Activated CD4-positive, alpha-beta T cell treated with anti-CD3 and anti-CD28 coated beads, Interleukin-2, amount 10 ng/mL, durations not matched to agents 7 days and 5 days (primary cell): Measurements from ENCODE around the gene SYNJ2. TPM values are rescaled to one million over a fixed set of nuclear protein-coding genes. Genes with fewer than 3 reads are reported as not detected.

Experiments used
- CTCF ChIA-PET: fragments of 350-600 bp; sonication (Branson Sonifier 250); formaldehyde crosslinking; loops from one replicate; lab custom pipeline; 2021; ENCODE audit warnings: antibody characterized with exemption; lab: Charles Lee
- POLR2A ChIA-PET: fragments of 350-600 bp; sonication (Branson Sonifier 250); formaldehyde crosslinking; loops from one replicate; lab custom pipeline; 2021; ENCODE audit warnings: antibody characterized with exemption; lab: Charles Lee
- DNase-seq: peaks from one replicate; pipeline ENCODE4 v3.0.0-alpha.2; 2020
- H3K27ac Mint-ChIP-seq: one replicate; pipeline ENCODE4 v1.8.0; 2021; ENCODE audit warnings: mild to moderate bottlenecking, moderate library complexity, mixed read lengths
- H3K27me3 Mint-ChIP-seq: one replicate; pipeline ENCODE4 v1.8.0; 2021; ENCODE audit warnings: mixed read lengths
- H3K36me3 Mint-ChIP-seq: one replicate; pipeline ENCODE4 v1.8.0; 2021; ENCODE audit warnings: low read depth, mixed read lengths
- H3K4me1 Mint-ChIP-seq: one replicate; pipeline ENCODE4 v1.8.0; 2021; ENCODE audit warnings: mixed read lengths
- H3K4me3 Mint-ChIP-seq: one replicate; pipeline ENCODE4 v1.8.0; 2021; ENCODE audit warnings: mild to moderate bottlenecking, moderate library complexity, mixed read lengths
- H3K9me3 Mint-ChIP-seq: one replicate; pipeline ENCODE4 v1.8.0; 2021; ENCODE audit warnings: mixed read lengths
- total RNA-seq, 2 experiments: library from RNA; stranded (reverse); gene quantifications; one replicate each; pipeline ENCODE4 v1.2.3, GENCODE V29; 2021

The SYNJ2 gene
- total RNA-seq, 2 experiments from 2014 or later: 35.8 to 39.0 TPM

DNA sequence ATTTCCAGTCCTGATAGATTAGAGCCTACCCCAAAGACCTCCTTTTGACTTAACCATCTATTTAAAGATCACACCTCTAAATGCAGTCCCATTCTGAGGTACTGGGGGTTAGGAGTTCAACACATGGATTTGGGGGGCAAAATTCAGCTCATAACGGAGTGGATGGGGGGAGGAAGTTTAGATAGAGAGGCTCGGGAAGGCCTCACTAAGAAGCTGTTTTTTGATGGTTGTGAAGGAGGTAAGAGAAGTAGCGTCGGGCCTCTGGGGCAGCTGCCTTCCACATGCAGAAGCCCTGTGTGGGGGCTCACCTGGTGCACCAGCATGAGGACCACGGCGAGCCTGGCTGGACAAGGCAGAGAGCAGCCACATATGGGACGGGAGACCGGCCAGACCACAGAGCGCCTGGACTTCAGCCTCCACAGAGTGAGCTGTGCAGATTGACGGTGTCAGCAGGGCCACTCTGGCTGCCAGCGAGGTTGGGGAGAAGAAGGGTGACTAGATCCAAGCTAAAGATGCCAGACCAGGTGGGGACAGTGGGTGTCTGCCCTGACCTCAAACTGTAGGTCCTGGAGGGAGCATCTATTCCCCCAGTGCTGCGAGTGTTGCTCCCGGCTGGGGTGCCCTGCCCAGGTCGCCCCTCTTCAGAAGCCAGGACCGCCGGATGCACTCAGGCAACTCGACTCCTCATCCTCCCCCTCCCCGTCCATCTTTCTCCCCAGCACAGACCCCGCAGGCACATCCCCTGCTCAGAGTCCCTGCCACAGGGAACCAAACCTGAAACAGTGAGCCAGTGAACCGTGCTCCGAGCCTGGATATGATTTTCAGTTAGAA lies 5.1 kb upstream of the SYNJ2 start:
- no peaks in the 10 kb centered on the region for H3K9me3 Mint-ChIP-seq
- H3K27ac Mint-ChIP-seq: no peak overlapping the region
- ChIA-PET CTCF (interaction anchor here (0.6 to 1.6 kb wide), 3 partner anchors 13 to 50 kb away, joined by 3 to 6 read pairs (median 3); no protein-coding TSS in a partner anchor), POLR2A (no interaction called here)
- peaks cover 16% of the 10 kb centered on the region for H3K27me3 Mint-ChIP-seq
- H3K4me3 Mint-ChIP-seq: no peak overlapping the region
- H3K36me3 Mint-ChIP-seq: no peaks in the 10 kb centered on the region
- H3K4me1 Mint-ChIP-seq: peaks cover 23% of the 10 kb centered on the region
- DNase-seq: no peak

DNA sequence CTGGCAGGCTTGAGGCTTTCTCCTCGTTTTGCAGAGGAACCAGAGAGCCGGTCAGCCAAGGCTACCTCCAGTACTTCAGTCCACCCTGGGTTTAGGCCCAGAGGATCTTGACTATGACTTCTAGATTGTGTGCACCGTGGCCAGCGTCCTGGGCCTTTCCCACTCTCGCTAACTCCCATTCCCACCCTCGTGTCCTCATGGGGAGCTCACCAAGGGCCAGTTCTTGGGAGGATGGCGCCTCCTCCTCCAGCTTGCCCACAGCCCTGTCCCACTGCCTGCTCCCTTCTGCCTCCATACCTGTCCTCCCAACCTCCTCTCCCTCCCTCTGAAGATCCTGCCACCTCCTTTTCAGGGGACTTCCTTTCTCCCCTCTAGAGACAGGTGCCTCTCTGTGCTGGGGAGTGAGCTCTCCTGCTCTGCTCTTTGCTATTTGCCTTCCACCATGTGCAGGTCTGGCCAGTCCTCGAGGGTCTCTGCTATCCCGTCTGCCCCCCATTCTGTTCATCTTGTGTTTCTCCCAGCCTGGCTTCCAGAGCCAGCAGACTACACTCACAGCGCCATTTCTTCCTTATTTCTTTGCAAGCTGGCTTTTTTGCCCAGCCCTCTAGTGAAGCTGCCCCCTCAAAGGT lies 4.4 kb upstream of the SYNJ2 start:
- no peak overlapping the region for H3K4me3 Mint-ChIP-seq
- CTCF ChIA-PET: interaction anchor here (1.6 kb wide), 1 partner anchor 14 kb away, joined by 6 read pairs; no protein-coding TSS in a partner anchor
- DNase-seq: no peak
- POLR2A ChIA-PET: no interaction called here
- H3K27ac Mint-ChIP-seq: no peak overlapping the region
- peaks cover 12% of the 10 kb centered on the region for H3K27me3 Mint-ChIP-seq
- H3K4me1 Mint-ChIP-seq: peaks cover 23% of the 10 kb centered on the region
- no peaks in the 10 kb centered on the region for H3K9me3 Mint-ChIP-seq
- H3K36me3 Mint-ChIP-seq: no peaks in the 10 kb centered on the region

DNA sequence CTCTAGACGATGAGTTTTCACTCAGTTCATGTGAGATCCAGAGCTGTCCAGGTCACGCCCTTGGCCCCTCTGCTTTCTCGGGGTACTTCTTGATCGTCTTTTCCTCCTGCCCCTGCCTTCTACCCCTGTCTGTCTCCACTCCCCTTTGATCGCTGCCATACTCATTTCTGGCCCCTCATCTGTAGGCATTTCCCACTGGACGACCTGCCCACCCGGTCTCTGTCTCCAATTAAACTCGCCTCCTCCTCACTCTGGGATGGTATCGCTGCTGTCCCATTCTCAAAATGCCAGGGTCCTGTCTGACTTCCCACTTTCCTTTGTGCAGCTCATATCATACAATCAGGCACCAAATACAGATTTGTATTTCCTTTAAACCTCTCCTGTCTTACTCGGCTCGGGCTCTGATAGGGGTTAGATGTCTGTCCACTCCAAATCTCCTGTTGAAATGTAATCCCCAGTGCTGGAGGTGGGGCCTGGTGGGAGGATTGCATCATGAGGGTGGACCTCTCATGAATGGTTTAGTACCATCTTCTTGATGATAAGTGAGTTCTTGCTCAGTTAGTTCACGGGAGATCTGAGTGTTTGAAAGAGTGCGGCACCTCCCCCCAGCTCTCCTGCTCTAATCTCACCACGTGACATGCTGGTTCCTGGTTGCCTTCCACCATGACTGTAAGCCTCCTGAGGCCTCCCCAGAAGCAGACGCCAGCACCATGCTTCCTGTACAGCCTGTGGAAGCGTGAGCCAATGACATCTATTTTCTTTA lies 3.5 kb upstream of the SYNJ2 start:
- POLR2A ChIA-PET: no interaction called here
- Mint-ChIP-seq H3K4me3 (no peak overlapping the region), H3K27ac (no peak overlapping the region), H3K4me1 (peaks cover 30% of the 10 kb centered on the region), H3K27me3 (peaks cover 12% of the 10 kb centered on the region), H3K36me3 (peaks cover 2% of the 10 kb centered on the region), H3K9me3 (no peaks in the 10 kb centered on the region)
- no peak for DNase-seq
- CTCF ChIA-PET: interaction anchor here (0.6 to 1.6 kb wide), 2 partner anchors 15 to 50 kb away, joined by 4 to 6 read pairs; no protein-coding TSS in a partner anchor

DNA sequence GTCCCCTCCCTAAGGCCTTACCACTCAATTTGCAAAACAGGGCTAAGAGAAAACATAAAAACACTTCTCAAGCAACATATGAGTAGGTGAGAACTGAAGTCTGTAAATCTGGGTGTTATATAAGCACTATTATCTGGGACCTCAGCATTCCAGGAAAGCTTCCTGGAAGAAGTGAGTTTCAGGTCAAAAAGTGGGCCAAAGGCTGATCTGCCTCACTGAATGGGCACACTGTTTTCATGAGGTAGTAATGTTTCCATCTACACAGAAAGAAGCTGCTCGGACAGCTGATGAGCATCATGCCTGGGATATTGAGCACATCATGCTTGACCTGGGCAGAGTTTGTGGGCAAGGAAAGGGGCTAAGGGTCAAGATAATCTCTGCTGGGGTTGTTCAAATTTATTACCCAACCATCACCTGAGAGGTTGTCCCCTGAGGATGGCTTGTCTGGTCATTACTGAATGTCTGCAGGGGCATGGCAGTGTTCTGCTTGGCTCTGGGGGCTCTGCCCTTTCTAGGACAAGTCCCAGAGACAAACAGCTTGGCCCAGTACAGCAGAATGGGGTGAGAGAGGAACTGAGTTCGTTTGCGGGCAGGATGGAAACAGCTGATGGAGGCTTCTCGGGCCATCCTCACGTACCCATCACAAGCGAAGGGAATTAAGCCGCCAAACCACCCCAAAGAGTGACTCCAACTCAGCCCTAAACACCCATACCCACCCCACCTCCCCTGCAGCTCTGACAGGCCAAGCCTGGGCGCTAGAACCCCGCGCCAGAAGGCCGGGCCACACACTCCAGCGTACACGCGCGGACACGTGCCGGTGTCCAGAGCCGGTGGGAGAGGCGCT lies 1.2 kb upstream of the SYNJ2 start:
- Mint-ChIP-seq H3K27me3 (peaks cover 12% of the 10 kb centered on the region), H3K27ac (peak overlapping the region; percentile 84), H3K4me3 (peak overlapping the region; percentile 96), H3K9me3 (no peaks in the 10 kb centered on the region), H3K36me3 (peaks cover 6% of the 10 kb centered on the region), H3K4me1 (peaks cover 51% of the 10 kb centered on the region)
- ChIA-PET CTCF (interaction anchor here (0.7 to 2.2 kb wide), 2 partner anchors 14 to 45 kb away, joined by 3 to 7 read pairs; no protein-coding TSS in a partner anchor), POLR2A (no interaction called here)
- DNase-seq: no peak

DNA sequence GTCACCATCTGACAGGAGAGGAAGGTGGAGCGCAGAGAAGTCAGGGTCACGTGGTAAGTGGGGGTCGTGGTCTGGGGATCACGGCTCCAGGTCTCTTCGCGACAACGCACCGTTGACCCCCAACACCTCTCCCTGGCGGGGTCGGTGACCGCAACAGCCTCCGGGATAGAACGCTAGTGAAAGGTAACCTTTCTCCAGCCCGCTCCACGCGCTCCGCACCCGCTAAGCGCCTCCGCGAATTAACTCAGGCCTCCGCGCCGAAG lies 600 bp upstream of the SYNJ2 start:
- Mint-ChIP-seq H3K36me3 (peaks cover 6% of the 10 kb centered on the region), H3K27me3 (peaks cover 12% of the 10 kb centered on the region), H3K27ac (peak overlapping the region; percentile 84), H3K4me3 (peak overlapping the region; percentile 96), H3K9me3 (no peaks in the 10 kb centered on the region), H3K4me1 (peaks cover 51% of the 10 kb centered on the region)
- ChIA-PET CTCF (no interaction called here), POLR2A (no interaction called here)
- peak; percentile 13 for DNase-seq

DNA sequence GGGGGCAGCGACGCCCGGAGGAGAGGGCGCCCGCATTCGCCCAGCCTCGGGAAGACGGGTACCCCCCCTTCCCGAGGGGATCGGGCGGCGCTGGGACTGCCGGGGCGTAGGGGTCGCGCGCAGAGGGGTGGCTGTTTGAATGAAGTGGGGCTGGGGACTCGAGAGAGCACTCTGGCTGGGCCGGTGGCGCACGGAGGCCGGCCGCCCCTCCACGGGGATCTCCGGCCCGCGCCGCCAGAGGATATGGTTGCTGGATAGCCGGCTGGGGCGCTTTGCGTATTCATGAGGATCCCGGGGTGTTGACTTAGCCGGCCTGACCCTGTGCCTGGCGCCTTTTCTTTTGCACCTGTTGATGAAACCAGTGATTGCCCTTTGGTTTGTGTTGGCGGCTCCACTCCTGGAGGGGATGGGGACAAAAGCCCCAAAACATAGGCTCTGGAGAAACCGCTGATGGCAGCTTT lies 469 bp downstream of the SYNJ2 start:
- Mint-ChIP-seq H3K27me3 (peaks cover 11% of the 10 kb centered on the region), H3K4me1 (peaks cover 55% of the 10 kb centered on the region)
- POLR2A ChIA-PET: interaction anchor here (0.6 kb wide), 1 partner anchor 79 kb away, joined by 3 read pairs; no protein-coding TSS in a partner anchor

DNA sequence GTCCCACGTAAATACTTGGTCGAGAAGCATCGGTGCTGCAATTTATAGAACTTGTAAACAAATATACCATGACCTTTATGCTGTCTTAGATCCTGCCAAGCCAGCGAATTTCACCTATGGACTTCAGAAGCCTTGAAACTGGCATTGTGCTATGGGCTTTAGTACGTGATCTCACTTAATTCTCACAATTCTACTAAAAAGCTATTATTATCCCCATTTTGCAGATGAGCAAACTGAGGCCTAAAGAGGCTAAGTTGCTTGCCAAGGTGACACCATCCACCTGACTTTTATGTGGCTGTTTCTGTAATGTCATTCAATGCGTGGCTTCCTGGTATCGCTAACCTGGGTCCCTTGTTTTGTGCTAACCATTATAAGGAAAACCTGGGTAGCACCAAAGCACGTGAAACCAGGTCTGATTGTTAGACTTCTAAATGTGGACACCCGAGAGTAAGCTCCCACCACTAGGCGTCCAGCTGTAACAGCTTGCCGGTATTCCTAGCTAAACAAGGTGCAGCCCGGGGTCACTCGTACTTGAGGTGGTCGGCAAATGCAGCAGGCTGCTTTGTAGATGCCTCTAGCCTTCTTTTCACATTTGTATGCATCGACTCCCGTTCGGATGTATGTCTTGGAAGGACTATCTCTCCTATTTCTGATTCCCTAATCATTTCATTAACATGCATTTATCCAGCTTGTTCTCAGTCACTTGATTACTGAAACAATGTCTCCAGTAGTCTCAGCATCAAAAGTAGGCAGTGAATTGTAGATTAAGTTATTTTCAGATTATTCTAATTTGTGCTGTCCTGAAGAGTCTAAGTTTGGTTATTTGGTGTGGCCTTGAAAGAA lies 1.1 kb downstream of the SYNJ2 start:
- H3K4me1 Mint-ChIP-seq: peaks cover 55% of the 10 kb centered on the region
- peaks cover 7% of the 10 kb centered on the region for H3K27me3 Mint-ChIP-seq

More for the DNA sequence above, 469 bp downstream of the SYNJ2 start:
- Mint-ChIP-seq H3K36me3 (peaks cover 6% of the 10 kb centered on the region), H3K27ac (peak overlapping the region; percentile 88), H3K9me3 (no peaks in the 10 kb centered on the region), H3K4me3 (peak overlapping the region; percentile 96)
- peak; percentile 40 for DNase-seq
- CTCF ChIA-PET: interaction anchor here (0.6 to 1.7 kb wide), 9 partner anchors 8 to 667 kb away, joined by 3 to 8 read pairs (median 4); no protein-coding TSS in a partner anchor

DNA sequence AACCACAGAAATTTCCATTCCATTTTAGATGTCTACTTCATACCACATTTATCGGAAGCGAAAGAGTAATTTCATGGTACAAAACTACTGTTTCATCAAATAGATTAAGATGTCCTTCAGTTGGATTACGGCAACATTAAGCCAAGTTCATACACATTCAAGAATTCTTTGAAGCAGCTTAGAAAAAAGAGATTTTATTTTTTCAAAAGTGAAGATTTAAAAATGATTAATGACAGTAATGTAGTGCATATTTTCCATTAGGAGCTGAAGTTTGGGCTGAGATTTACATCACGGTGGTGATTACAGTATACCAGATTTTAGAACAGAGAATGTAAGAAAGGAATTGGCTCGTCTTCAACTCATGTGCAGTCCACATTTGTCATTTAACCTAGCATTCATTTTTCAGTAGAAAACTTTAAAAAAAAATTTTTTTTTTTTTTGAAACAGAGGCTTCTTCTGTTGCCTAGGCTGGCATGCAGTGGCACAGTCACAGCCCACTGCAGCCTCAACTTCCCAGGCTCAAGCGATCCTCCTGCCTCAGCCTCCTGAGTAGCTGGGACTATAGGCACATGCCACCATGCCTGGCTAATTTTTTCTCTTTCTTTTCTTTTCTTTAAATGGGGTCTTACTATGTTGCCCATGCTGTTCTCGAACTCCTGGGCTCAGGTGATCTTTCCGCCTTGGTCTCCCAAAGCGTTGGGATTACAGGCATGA lies 1.9 kb downstream of the SYNJ2 start:
- peaks cover 58% of the 10 kb centered on the region for H3K4me1 Mint-ChIP-seq
- ChIA-PET CTCF (interaction anchor here (0.6 to 1.7 kb wide), 9 partner anchors 11 to 282 kb away, joined by 3 to 9 read pairs (median 4); no protein-coding TSS in a partner anchor), POLR2A (no interaction called here)
- H3K27ac Mint-ChIP-seq: peak overlapping the region; percentile 88
- H3K4me3 Mint-ChIP-seq: peak overlapping the region; percentile 96
- peaks cover 5% of the 10 kb centered on the region for H3K27me3 Mint-ChIP-seq
- no peaks in the 10 kb centered on the region for H3K9me3 Mint-ChIP-seq
- H3K36me3 Mint-ChIP-seq: peaks cover 6% of the 10 kb centered on the region
- no peak for DNase-seq

More for the DNA sequence above, 1.1 kb downstream of the SYNJ2 start:
- DNase-seq: peak; percentile 22
- ChIA-PET POLR2A (no interaction called here), CTCF (interaction anchor here (1.0 to 1.7 kb wide), 7 partner anchors 10 to 668 kb away, joined by 3 to 9 read pairs (median 4); no protein-coding TSS in a partner anchor)
- Mint-ChIP-seq H3K4me3 (peak overlapping the region; percentile 96), H3K36me3 (peaks cover 6% of the 10 kb centered on the region), H3K9me3 (no peaks in the 10 kb centered on the region), H3K27ac (peak overlapping the region; percentile 88)

DNA sequence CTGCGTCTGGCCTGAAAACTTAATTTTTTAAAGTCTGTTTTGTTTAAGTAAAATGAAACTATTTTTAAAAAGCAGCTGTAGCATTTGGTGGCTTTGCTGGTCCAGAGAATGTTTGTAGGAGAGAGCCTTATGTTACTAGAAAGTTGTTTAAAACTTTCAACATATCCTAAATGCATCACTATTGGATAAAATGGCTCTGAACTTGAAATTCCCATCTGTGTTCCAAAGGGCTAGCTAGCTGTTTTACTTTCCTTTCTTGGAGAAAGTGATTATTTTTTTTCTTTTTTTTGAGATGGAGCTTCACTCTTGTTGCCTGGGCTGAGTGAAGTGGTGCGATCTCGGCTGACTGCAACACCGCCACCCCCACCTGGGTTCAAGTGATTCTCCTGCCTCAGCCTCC lies 2.5 kb downstream of the SYNJ2 start:
- Mint-ChIP-seq H3K4me3 (peak overlapping the region; percentile 49), H3K4me1 (peaks cover 62% of the 10 kb centered on the region), H3K27ac (peak overlapping the region; percentile 50), H3K9me3 (no peaks in the 10 kb centered on the region), H3K27me3 (peaks cover 5% of the 10 kb centered on the region), H3K36me3 (peaks cover 10% of the 10 kb centered on the region)
- POLR2A ChIA-PET: no interaction called here
- CTCF ChIA-PET: interaction anchor here (0.6 to 1.7 kb wide), 6 partner anchors 10 to 282 kb away, joined by 3 to 9 read pairs (median 4); no protein-coding TSS in a partner anchor
- DNase-seq: no peak

DNA sequence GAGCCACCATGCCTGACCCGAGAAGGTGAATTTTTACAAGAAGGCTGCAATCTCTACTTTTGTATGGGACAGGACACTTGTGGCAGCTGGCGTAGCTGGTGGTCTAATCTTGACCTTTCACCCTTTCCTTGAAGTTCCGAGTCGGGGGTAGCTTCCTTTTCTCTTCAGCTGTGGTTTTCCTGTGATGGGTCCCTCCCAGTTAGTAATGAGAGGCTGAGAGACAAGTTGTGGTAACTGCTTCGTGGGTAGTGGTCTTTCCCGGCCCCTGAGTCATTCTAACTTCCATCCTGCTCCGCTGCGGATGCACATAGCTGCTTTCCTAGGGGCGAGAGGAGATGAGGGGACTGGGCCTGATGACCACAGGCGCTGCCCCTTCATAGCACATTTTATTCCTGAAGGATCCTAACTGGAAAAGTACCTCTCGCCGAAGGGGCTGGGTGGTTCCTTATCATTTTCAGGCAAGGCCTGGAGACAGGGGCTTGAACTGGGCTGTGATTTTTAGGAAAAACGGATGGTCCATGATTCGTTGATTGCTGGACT lies 3.1 kb downstream of the SYNJ2 start:
- no peaks in the 10 kb centered on the region for H3K9me3 Mint-ChIP-seq

More for the DNA sequence above, 3.1 kb downstream of the SYNJ2 start:
- peaks cover 5% of the 10 kb centered on the region for H3K27me3 Mint-ChIP-seq
- peak overlapping the region; percentile 49 for H3K4me3 Mint-ChIP-seq
- H3K36me3 Mint-ChIP-seq: peaks cover 10% of the 10 kb centered on the region
- H3K4me1 Mint-ChIP-seq: peaks cover 61% of the 10 kb centered on the region
- DNase-seq: no peak
- ChIA-PET POLR2A (no interaction called here), CTCF (interaction anchor here (0.8 to 1.3 kb wide), 4 partner anchors 10 to 37 kb away, joined by 3 to 7 read pairs (median 4); no protein-coding TSS in a partner anchor)
- no peak overlapping the region for H3K27ac Mint-ChIP-seq
